ENCODE measurements around the gene SHC1.
"Not testable (repeated sequence)": the region's sequence is repeated elsewhere in the genome, so short reads cannot be mapped to it uniquely, and the experiment has no call there.

The SHC1 gene

DNA sequence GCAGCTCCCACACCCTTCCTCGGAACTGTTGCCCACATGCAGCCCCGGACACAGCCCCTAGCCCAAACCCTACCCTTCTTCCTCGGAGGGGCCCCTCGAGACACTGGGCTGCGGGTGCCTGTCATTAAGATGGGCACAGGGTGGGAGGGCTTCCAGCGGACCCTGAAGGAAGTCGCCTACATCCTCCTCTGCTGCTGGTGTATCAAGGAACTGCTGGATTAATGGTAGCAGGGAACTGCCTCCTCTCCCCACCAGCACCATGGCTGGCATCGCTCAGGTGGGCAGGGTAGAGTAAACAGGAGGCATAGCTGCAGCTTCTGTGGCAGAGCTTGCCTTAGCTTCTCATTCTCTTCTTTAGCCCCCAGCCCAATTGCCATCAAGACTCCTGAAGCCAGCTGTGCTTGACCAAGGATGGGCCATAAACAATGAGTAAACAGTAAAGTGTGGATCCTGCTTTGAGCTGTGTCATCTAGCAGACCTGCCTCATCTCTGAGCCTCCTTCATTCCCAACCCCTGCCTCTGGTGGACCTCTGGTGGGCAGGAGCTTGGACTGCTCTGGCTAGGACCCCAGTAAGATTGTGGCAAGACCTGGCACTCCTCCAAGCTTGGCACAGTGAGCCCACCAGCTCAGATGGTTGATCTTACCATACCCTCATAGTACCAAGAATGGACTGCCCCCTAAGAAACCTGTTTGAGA, 23.2 kb upstream of the SHC1 start, which contains the start of gene LENEP:
LENEP (plus strand) TSS at position 15 of the 697 bp plus-strand sequence; CDS start at position 37, 22 bp downstream.
- peak; percentile 52 for DNase-seq

DNA sequence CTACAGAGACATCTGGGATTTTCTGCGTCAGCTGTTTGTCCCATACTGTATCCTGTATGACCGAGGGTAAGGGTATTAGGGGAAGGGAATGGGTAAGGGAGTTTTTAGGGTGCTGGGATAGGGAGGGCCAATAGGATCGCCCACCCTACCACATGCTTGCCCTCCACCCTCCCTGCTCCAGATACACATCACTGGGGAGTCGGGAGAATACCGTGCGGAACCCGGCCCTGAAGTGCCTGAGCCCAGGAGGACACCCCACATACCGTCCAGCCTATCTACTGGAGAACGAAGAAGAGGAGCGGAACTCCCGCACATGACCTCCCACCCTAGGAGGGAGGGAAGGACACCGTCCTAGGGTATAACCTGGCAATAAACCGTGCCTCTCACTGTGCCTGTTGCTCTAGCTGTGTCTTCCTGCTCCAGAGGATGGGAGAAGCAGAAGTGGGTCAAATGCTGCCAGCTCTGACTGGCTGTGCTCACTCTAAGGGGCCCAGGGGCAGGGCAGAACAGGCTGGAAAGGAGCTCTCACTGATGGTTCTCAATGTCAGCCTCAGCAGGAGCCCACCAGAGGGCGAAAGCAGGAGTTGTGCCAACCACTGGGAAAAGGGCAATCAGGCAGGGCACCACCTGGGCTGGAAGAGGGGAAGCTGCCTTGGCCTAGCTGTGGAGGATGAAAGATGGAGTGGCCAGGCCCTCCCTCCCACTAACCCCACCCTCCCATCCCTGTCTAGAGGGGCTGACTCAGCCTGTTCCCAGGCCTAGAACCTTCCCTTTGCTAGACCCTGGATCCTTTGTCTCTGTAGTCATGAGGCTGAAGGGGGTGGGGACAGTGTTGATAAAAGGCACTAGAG, 22.4 kb upstream of the SHC1 start:
- peak; percentile 75 for DNase-seq

DNA sequence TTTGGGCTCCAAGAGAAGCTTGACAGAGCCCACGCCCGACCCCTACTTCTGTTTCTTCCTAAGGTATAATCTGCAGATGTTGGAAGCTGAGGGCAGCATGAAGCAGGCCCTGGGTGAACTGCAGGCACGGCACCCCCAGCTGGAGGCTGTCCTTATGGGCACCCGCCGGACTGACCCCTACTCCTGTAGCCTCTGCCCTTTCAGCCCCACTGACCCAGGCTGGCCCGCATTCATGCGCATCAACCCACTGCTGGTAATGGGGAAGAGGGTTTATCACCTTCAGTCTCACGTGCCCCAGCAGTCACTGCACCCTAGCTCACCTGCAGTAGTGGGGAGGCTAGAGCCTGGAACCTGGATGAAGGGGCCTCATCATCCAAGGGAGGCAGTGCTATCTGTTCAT, 19.7 kb upstream of the SHC1 start:
- DNase-seq = no peak

DNA sequence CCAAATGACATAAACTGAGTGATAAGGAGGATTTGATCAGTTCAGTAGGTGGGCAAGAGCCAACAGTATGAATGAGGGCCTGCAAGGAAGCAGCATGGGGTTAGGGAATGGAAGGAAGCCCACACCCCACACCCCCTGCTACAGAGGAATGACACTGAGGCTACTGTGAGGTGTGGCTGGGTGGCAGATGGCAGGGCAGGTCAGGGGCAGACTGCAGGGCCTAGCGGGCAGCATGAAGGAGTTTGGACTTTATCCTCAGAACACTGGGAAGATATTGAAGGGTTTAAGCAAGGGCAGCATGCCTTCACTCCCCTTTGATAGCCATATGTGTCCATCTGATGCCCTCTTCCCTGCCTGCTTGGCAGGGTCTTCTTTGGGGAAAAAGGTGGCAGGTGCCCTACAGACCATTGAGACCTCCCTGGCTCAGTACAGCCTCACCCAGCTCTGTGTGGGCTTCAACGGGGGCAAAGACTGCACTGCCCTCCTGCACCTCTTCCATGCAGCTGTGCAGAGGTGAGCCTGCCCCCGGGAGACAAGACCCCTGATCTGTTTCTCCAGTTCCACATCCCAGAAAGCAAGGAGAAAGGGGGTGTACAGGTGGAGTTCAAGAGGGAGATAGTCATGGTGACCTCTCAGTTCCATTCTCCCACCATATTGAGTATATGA, 18.8 kb upstream of the SHC1 start:
- no peak for DNase-seq

DNA sequence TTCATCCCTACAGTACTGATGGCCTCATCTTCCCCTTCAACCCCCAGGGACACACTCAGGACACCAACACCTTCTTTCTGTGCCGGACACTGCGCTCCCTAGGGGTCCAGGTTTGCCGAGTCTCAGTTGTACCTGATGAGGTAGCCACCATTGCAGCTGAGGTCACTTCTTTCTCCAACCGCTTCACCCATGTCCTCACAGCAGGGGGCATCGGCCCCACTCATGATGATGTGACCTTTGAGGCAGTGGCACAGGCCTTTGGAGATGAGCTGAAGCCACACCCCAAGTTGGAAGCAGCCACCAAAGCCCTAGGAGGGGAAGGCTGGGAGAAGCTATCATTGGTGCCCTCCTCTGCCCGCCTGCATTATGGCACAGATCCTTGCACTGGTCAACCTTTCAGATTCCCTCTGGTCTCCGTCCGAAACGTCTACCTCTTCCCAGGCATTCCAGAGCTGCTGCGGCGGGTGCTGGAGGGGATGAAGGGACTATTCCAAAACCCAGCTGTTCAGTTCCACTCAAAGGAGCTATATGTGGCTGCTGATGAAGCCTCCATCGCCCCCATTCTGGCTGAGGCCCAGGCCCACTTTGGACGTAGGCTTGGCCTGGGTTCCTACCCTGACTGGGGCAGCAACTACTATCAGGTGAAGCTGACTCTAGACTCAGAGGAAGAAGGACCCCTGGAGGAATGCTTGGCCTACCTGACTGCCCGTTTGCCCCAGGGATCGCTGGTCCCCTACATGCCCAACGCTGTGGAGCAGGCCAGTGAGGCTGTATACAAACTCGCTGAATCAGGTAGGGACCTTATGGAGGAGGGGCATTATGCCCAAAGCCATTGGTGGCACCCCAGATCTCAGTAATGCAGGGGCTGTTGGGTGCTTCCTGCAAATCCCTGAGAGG, 17.8 kb upstream of the SHC1 start:
- peak; percentile 39 for DNase-seq

DNA sequence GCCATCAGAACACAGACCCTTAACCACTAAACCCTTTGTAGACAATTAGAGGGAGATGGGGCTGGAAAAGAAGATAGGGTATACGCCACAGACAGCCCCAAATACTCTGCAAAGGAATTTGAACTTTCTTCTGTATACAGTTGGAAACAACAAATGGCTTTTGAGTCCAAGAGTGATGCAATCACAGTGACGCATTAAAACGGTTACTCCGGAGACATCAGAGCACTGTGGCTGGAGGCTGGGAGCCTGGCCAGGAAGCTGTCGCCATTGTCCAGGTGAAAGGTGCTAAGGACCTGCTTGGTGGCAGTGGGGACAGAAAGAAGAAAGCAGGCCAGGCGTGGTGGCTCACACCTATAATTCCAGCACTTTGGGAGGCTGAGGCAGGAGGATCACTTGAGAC, 16.8 kb upstream of the SHC1 start:
- DNase-seq = no peak

DNA sequence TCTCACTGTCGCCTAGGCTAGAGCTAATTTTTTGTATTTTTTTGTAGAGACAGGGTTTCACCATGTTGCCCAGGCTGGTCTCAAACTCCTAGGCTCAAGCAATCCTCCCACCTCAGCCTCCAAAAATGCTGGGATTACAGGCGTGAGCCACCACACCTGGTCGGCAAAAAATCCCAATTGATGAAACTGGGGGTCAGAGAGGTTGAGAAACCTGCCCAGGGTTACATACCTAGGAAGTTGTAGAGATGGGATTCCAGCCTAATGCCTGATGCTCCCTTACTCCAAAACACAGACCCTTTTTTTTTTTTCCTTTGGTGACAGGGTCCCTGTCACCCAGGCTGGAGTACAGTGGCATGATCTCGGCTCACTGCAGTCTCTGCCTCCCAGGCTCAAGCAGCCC, 16.2 kb upstream of the SHC1 start:
- DNase-seq = not testable (repeated sequence)

DNA sequence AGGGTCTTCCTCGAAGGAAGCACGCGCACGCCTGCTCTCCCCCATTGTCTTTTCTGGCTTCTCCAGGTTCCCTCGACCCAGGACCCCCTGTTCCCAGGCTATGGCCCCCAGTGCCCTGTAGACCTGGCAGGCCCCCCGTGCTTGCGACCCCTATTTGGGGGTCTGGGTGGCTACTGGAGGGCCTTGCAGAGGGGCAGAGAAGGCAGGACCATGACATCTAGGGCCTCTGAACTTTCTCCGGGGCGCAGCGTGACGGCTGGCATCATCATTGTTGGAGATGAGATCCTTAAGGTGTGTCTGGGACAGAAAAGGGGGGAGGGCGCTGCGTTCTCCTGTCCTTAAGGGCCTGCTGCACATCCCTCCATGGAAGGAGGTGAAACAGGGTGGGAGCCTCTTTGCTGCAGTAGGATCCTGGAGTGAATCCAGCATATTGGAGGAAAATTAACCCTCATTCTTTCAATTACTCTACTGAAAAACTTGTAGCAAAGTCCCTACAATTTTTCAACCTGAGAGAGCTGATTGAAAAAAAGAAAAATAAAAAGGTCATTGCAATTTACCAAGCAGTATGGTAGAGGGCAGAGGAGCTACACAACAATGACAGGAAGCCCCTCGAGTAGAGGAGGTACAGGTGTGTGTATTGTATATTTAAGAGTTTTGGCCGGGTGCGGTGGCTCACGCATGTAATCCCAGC, 13.4 kb upstream of the SHC1 start:
- peak; percentile 43 for DNase-seq

DNA sequence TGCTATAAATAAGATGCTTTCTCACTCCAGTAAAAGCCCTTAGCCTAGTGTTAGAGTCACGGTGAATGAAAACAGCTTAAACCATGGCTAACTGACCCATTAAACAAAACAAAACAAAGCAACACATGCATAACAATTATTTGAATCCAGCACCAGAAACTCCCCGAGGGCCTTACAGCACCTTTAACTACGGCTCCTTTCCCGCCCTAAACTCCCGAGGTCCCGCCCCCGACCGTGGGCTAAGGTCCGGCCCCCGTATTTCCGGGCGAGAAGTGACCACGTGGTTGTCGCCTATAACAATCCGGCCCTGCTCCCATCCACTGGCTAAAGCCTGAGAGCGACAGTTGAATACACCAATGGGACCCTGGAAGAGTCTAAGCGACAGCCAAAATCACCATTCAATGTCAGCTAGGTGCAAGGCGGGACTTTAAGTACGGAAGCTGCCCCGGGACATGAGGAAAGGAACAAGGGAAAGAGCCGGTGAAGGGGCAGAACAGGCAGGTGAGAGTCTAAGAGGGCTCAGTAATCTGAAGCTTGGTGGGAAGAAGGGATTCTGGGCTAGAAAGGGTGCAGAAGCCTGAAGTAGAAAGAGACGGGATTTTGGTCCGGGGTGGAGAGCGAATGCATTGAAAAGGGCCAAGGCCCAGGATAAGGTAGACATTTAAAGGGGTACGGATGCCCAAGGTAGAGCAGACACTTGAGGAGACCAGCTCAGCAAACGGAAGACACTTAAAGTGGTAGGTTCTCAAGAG, 12.5 kb upstream of the SHC1 start, which contains the start of gene FLAD1:
FLAD1 (plus strand) TSS at position 448 of the 752 bp plus-strand sequence. CDS start 351 bp downstream, outside the sequence.
- DNase-seq = peak; percentile 100

DNA sequence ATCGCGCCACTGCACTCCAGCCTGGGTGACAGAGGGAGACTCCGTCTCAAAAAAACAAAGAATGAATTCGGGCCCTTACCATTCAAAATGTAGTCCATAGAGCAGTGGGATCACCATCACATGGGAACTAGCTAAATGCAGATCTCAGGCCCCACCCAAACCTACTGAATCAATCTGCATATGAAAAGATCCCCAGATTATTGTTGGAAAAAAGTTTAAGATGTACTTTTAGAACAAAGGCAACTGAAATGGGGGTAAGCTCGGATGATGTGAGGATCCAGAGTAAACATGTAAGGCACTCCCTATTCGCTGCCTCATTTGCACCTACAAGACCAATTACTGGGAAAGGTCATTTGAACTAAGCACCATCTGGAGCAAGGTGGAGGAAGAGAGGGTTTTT, 11.8 kb upstream of the SHC1 start:
- peak; percentile 75 for DNase-seq

DNA sequence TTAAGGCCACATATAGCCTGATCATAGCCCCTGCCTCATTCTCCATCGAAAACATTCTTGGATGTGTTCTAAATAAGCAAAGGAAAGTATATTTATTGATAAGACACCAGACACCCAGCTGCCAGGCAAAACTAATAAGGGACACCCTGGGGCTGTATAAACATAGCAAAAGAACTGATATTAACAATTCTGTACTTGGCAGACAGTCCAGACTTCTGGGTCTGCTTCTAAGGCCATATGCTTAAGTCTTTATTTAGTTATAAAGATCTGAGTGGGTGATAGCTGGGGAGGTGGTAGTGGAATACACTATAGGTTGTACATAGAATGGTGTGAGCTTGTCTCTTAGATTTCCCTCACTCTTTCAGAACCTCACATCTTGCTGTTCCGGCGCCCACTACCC, 7.8 kb upstream of the SHC1 start:
- DNase-seq = no peak

DNA sequence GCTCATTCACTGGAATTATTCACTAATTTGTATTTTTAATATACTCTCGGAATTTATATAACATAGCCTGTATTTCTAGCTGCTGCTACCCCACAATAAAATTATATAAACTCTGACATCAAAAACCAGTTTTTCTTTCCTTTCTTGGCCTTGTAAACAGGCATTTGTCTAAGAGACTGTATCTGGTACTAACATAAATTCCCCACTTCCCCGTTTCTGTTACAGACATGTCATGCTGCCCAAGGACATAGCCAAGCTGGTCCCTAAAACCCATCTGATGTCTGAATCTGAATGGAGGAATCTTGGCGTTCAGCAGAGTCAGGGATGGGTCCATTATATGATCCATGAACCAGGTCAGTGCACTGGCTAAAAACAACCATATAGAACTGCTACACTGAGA, 7.2 kb upstream of the SHC1 start:
- DNase-seq = not testable (repeated sequence)

DNA sequence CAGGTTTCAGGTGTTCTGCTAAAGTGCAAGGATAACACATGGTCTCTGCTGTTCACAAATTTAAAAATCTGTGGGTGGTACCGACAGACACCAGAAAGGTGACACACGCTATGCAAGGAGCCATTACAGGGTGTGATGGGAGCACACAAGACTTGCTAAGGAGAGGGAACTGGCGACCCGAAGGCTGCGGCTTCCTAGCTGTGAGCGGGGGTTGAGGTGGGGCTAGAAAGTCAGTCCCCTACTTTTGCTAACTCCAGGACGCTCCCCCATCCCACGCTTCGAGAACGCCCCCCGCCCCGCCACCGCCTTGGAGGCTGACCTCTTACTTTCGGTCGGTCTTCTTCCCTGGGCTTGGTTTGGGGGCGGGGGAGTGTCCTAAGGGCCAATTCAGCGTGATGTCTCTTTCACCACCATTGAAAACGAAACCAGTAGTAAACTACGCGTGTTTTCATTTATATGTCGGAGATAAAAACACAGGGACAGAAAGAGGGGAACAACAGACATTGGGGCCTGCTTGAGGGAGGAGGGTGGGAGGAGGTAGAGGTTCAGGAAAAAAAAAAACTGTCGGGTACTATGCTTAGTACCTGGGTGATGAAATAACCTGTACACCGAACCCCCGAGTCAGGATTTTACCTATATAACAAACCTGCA, 5.0 kb upstream of the SHC1 start:
- peak; percentile 92 for DNase-seq

DNA sequence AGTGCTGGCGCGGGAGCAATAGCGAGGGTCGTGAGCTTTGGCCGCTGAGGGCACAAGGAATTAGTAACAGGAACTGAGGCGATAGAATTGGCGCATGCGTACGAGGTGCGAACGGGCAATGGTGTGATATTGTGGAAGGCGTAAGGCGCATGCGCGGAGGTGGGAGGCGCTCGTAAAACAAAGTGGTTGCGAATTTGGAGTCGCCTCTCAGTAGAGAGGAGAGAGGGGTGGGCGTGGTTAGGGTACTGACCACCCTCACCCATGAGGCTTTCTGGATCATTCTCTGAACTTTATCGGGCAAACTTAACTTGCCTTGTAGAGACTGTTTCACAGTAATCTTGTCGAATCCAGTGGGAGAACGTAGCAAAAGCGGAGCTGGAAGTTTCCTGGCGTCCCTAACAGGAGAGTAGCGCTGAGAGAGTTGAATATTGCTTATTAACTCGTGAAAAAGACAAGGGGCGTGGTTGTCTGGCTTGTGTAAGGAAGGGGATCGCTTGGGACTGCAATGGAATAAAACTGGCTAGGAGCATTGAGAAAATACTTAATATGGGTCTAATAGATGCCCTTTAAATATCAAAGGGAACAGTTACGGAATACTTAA, 4.4 kb upstream of the SHC1 start:
- DNase-seq = peak; percentile 99

DNA sequence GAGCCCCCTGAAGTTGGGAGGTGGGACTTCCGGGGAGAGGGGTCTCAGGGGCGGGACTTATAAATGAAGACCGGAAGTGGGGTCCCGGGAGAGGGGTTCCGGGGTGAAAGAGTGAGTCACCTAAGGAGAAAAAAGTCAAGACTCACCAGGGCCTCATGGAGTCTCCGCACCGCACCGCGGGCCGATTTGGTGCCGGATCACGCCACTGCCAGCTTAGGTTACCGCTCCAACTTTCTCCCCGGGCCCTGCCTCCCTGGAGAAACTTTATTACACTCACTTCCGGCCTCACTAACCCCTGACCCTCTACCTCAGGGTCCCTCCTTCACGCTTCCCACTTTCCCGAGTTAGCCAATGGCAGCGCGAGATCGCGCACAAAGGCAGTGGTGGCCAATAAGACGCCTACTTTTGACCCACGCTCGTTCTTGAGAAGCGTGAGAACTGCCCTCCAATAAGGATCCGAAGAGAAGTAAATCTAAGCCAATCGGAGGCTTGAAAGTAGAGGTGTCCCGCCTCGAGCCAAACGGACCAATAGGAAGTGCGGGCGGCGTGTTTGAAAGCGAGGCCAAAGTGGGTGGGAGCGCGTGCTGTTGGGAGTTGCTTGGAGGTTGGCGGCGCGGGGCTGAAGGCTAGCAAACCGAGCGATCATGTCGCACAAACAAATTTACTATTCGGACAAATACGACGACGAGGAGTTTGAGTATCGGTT, 3.7 kb upstream of the SHC1 start, which contains the start of gene CKS1B:
CKS1B (plus strand) TSS at position 580 of the 706 bp plus-strand sequence; CDS start at position 645, 65 bp downstream.
- DNase-seq = peak; percentile 100

DNA sequence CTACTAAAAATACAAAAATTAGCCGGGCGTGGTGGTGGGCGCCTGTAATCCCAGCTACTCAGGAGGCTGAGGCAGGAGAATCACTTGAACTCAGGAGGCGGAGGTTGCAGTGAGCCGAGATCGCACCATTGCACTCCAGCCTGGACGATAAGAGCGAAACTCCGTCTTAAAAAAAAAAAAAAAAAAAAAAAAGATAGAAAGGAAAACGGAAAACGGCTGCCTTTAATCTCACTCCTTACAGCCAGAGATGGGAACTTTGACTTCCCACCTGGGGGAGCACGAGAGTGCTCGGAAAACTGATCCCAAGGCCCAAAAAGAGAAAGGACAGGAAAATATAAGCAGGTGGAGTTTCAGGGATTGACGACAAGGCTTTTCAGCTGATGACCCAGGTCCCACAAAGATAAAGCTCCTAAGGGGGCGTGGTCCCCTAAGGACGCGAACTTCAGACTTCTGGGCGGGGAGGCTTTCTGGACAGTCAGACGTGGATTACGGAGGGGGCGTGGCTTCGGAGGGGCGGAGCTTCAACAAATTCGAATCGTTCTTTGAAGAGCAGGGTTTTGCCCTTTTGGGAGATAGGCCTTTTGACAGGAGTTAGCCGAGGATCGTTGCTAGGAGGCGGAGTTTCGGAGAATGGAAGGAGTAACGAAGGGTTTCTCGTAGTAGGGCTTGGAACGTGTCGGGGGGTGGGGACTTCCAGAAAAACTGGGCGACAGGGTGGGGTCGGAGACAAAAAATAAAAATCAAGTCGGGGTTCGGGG, 3.0 kb upstream of the SHC1 start:
- peak; percentile 100 for DNase-seq

DNA sequence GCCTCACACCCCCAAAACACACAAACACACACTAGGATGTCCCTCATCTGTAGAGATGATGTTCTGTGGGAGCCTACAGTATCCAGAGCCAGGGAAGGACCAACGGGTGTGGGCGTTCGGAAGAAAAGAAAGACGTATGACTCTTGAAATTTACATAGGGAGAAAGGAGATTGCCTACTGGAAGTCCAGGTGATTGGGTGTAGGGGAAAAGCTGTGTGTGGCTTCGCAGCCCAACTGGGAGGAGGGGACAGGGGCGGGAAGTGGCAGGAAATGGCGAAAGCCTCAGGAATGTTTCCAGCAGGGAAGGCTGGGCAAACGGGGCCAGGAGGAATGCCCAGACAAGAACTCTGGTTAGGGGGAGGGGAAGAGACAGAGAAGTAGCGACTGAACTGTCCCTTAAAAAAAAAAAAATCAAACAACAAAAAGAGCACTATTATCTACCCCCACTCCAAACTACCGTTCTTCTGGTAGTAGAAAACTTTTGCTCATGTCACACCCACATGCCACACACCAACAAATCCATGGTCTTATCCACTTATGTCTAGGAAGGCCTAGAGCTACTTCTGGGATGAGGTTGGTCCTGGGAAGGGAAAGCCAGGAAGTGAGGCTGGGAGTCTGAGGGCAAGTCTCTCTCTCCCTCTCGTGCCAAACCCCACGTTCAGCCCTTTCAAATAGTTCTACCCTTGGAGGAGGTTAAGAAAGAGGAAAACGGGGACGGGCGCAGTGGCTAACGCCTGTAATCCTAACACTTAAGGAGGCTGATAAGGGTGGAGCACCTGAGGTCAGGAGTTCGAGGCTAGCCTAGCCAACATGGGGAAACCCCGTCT, 2.2 kb upstream of the SHC1 start:
- DNase-seq = peak; percentile 74

DNA sequence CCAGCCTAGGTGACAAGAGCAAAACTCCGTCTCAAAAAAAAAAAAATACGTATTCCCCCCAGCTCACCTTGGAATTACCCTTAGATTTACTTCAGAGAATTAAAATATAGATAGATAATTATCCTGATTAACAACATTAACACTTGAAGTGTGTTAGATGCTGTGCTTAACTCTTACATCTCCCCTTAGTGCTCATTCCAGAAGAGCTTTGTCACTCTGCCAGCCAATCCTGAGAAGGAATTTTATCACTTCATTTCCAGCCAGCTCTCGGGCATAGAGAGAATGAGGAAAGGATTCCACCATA, 1.6 kb upstream of the SHC1 start:
- no peak for DNase-seq

Data from OCI-M1 (cell line).